GM18511 (cell line): ENCODE measurements around the gene ARPC1A.
"Not testable (repeated sequence)": the region's sequence is repeated elsewhere in the genome, so short reads cannot be mapped to it uniquely, and the experiment has no call there.

Experiments
- ATAC-seq: cut with Tn5 transposase; IDR thresholded peaks from one replicate; pipeline ENCODE4 v1.9.1; 2021; ENCODE audit warnings: mild to moderate bottlenecking, moderate library complexity; ENCODE audit not compliant: unreplicated experiment

ARPC1A gene

GRCh38 chr7:99320371-99320770 is 5.3 kb upstream of the ARPC1A start:
- no peak for ATAC-seq

- not testable (repeated sequence) for ATAC-seq
Observed at GRCh38 chr7:99322659-99323058, 3.0 kb upstream of the ARPC1A start.

- ATAC-seq, result no peak
Observed at GRCh38 chr7:99324559-99324958, 1.1 kb upstream of the ARPC1A start.

GRCh38 chr7:99325001-99325493 is 651 bp upstream of the ARPC1A start:
- no peak for ATAC-seq

GRCh38 chr7:99326408-99326782 is 697 bp downstream of the ARPC1A start:
- no peak for ATAC-seq

- ATAC-seq, result not testable (repeated sequence)
Observed at GRCh38 chr7:99330314-99330961, 4.7 kb downstream of the ARPC1A start.

- ATAC-seq, result no peak
Observed at GRCh38 chr7:99331002-99331401, 5.3 kb downstream of the ARPC1A start.

GRCh38 chr7:99339595-99339994 is 13.9 kb downstream of the ARPC1A start:
- ATAC-seq, result no peak

- ATAC-seq, result no peak
Observed at GRCh38 chr7:99340659-99341058, 15.0 kb downstream of the ARPC1A start.

GRCh38 chr7:99344061-99344647 is 18.5 kb downstream of the ARPC1A start:
- ATAC-seq, result no peak

GRCh38 chr7:99350641-99351040 is 24.9 kb downstream of the ARPC1A start:
- not testable (repeated sequence) for ATAC-seq

- no peak for ATAC-seq
Observed at GRCh38 chr7:99352247-99352646, 26.5 kb downstream of the ARPC1A start.

- ATAC-seq, result no peak
Observed at GRCh38 chr7:99355098-99355497, 29.4 kb downstream of the ARPC1A start.

GRCh38 chr7:99357701-99358490 is 32.2 kb downstream of the ARPC1A start:
- ATAC-seq, result no peak

GRCh38 chr7:99358521-99358920 is 32.8 kb downstream of the ARPC1A start:
- ATAC-seq, result not testable (repeated sequence)

- ATAC-seq, result no peak
Observed at GRCh38 chr7:99359465-99360154, 33.9 kb downstream of the ARPC1A start.

GRCh38 chr7:99362801-99363200 is 37.1 kb downstream of the ARPC1A start:
- ATAC-seq, result no peak

GRCh38 chr7:99363286-99363685 is 37.6 kb downstream of the ARPC1A start:
- ATAC-seq, result no peak

- no peak for ATAC-seq
Observed at GRCh38 chr7:99365318-99366141, 39.8 kb downstream of the ARPC1A start.

GRCh38 chr7:99366646-99367045 is 40.9 kb downstream of the ARPC1A start:
- no peak for ATAC-seq
